ENCODE measurements around the gene FFAR4.

The FFAR4 gene

DNA sequence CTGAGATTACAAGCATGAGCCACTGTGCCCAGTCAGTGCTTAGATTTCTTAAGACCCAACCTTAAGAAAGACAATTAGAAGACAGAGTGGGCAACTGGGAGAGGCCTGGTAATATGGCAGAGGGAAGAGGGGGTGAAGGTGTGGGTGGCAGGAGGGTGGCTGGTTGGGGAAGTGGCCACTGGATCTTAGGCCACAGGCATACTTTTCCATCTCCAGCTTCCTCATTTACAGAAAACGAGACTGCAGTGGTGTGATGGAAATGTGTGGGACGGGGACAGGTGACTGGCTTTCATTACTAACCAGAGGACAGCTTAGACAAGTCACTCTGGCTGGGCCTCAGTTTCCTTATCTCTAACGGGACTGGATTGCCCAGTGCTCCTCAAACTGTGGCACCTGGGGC, 1.0 kb upstream of the FFAR4 start:
- H4K5ac ChIP-seq (ENCODE audit: low read length) = no peak overlapping the region
- H3K79me2 ChIP-seq (ENCODE audit: control insufficient read depth, insufficient read depth, low read length) = no peaks in the 10 kb centered on the region
- H2BK15ac ChIP-seq (replicated peaks; ENCODE audit: low read depth) = no peak overlapping the region
- H2BK5ac ChIP-seq (ENCODE audit: low read length) = no peak overlapping the region
- peaks cover 29% of the 10 kb centered on the region for H3K27me3 ChIP-seq (ENCODE audit: insufficient read depth, low read length, poor library complexity)
- no peak overlapping the region for H2BK120ac ChIP-seq (ENCODE audit: low read depth, low read length)
- no peaks in the 10 kb centered on the region for H3K79me1 ChIP-seq (ENCODE audit: low read length)
- DNase-seq = no peak
- no peak overlapping the region for H3K56ac ChIP-seq (ENCODE audit: low read length)
- H3K4me3 ChIP-seq (ENCODE audit: low read length) = no peak overlapping the region
- no peak overlapping the region for H3K23ac ChIP-seq (ENCODE audit: low read length)
- H2AK5ac ChIP-seq (ENCODE audit: low read length) = no peak overlapping the region
- no peak overlapping the region for H3K18ac ChIP-seq (ENCODE audit: low read length)
- H3K4ac ChIP-seq (ENCODE audit: low read depth, low read length) = no peak overlapping the region
- H3K4me1 ChIP-seq (ENCODE audit: control insufficient read depth, low read depth, low read length) = no peaks in the 10 kb centered on the region
- no peak overlapping the region for H3K9ac ChIP-seq (ENCODE audit: low read length)
- H3K27ac ChIP-seq (ENCODE audit: low read depth, low read length) = no peak overlapping the region
- H3K4me2 ChIP-seq (ENCODE audit: low read length) = no peak overlapping the region
- H3K36me3 ChIP-seq (ENCODE audit: control insufficient read depth, insufficient read depth, low read length) = no peaks in the 10 kb centered on the region
- no peak overlapping the region for H4K8ac ChIP-seq (ENCODE audit: low read depth, low read length)
- no CpG with 5 or more reads among the region's 3 CpGs for WGBS (ENCODE audit: extremely low coverage, insufficient coverage, low lambda C conversion rate)

DNA sequence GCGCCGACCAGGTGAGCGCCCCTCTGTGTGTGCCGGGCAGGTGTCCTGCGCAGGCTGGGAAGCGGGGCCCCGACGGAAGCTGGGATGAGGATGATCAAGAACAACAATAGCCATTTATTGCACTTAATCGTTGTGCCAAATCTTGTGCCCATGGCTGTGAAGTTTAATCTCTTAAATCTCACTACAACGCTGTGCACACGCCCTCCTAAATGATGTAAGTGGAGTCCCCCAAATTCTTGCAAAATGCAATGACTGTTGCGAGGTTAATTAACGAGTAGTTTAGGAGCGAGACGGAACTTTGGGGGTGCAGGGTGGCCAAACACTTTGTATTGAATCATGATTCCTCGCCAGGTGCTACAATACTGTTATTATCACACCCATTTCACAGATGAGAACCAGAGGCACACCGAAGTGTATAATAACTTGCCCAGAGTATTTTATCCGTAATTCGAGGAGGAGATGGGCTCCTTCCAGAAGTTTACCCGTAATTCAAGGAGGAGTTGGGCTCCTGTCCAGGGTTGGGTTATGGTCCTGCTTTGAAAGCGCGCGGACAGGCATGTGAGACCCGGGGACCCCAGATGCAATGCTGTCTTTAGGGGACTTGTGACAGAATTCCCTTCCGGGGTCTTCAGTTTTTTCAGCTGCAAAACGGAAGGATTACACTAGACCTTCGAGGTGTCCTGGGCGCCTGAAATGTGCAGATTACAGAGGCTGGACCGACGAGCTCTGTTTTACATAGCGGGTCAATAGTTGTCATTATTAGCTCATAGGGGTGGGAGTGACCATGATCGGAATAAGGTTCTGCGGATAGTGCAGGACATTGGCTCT, 1.0 kb downstream of the FFAR4 start:
- Histone ChIP-seq H3K4me2 (ENCODE audit: low read length) (no peak overlapping the region), H3K27ac (ENCODE audit: low read depth, low read length) (no peak overlapping the region), H3K4ac (ENCODE audit: low read depth, low read length) (no peak overlapping the region), H2BK5ac (ENCODE audit: low read length) (no peak overlapping the region), H3K56ac (ENCODE audit: low read length) (no peak overlapping the region), H3K4me3 (ENCODE audit: low read length) (no peak overlapping the region), H4K5ac (ENCODE audit: low read length) (no peak overlapping the region), H3K79me1 (ENCODE audit: low read length) (no peaks in the 10 kb centered on the region), H4K8ac (ENCODE audit: low read depth, low read length) (no peak overlapping the region), H2BK120ac (ENCODE audit: low read depth, low read length) (no peak overlapping the region), H3K9ac (ENCODE audit: low read length) (no peak overlapping the region), H3K79me2 (ENCODE audit: control insufficient read depth, insufficient read depth, low read length) (no peaks in the 10 kb centered on the region), H3K36me3 (ENCODE audit: control insufficient read depth, insufficient read depth, low read length) (no peaks in the 10 kb centered on the region), H3K18ac (ENCODE audit: low read length) (no peak overlapping the region), H2BK15ac (replicated peaks; ENCODE audit: low read depth) (no peak overlapping the region), H3K27me3 (ENCODE audit: insufficient read depth, low read length, poor library complexity) (peaks cover 29% of the 10 kb centered on the region), H2AK5ac (ENCODE audit: low read length) (no peak overlapping the region), H3K23ac (ENCODE audit: low read length) (no peak overlapping the region), H3K4me1 (ENCODE audit: control insufficient read depth, low read depth, low read length) (peaks cover 4% of the 10 kb centered on the region)
- no peak for DNase-seq
- no CpG with 5 or more reads among the region's 33 CpGs for WGBS (ENCODE audit: extremely low coverage, insufficient coverage, low lambda C conversion rate)

DNA sequence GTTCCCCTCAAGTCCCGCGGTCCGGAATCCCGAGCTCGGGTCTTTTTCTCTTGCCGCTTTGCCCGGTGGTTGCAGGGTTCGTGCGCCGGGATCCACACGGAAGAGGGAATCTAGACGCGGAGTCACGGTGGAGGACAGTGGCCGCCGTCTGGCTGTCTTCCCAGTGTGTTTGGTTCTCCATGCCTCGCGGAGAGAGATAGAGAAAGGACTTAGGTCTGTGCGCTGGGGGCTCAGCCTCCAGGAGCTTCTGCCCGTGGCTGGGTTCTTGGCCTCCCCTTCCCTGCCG, 1.6 kb downstream of the FFAR4 start:
- no CpG with 5 or more reads among the region's 21 CpGs for WGBS (ENCODE audit: extremely low coverage, insufficient coverage, low lambda C conversion rate)
- H2BK120ac ChIP-seq (ENCODE audit: low read depth, low read length) = no peak overlapping the region
- no peaks in the 10 kb centered on the region for H3K79me2 ChIP-seq (ENCODE audit: control insufficient read depth, insufficient read depth, low read length)
- no peak overlapping the region for H3K18ac ChIP-seq (ENCODE audit: low read length)
- H2BK15ac ChIP-seq (replicated peaks; ENCODE audit: low read depth) = no peak overlapping the region
- H2BK5ac ChIP-seq (ENCODE audit: low read length) = no peak overlapping the region
- no peak overlapping the region for H3K4me3 ChIP-seq (ENCODE audit: low read length)
- no peaks in the 10 kb centered on the region for H3K79me1 ChIP-seq (ENCODE audit: low read length)
- H3K4ac ChIP-seq (ENCODE audit: low read depth, low read length) = no peak overlapping the region
- no peaks in the 10 kb centered on the region for H3K36me3 ChIP-seq (ENCODE audit: control insufficient read depth, insufficient read depth, low read length)
- H4K8ac ChIP-seq (ENCODE audit: low read depth, low read length) = no peak overlapping the region
- no peak for DNase-seq
- H3K4me1 ChIP-seq (ENCODE audit: control insufficient read depth, low read depth, low read length) = peaks cover 5% of the 10 kb centered on the region
- peak overlapping the region; percentile 15 for H3K56ac ChIP-seq (ENCODE audit: low read length)
- H2AK5ac ChIP-seq (ENCODE audit: low read length) = no peak overlapping the region
- no peak overlapping the region for H3K23ac ChIP-seq (ENCODE audit: low read length)
- no peak overlapping the region for H3K4me2 ChIP-seq (ENCODE audit: low read length)
- peaks cover 29% of the 10 kb centered on the region for H3K27me3 ChIP-seq (ENCODE audit: insufficient read depth, low read length, poor library complexity)
- H3K27ac ChIP-seq (ENCODE audit: low read depth, low read length) = no peak overlapping the region
- no peak overlapping the region for H3K9ac ChIP-seq (ENCODE audit: low read length)
- no peak overlapping the region for H4K5ac ChIP-seq (ENCODE audit: low read length)

DNA sequence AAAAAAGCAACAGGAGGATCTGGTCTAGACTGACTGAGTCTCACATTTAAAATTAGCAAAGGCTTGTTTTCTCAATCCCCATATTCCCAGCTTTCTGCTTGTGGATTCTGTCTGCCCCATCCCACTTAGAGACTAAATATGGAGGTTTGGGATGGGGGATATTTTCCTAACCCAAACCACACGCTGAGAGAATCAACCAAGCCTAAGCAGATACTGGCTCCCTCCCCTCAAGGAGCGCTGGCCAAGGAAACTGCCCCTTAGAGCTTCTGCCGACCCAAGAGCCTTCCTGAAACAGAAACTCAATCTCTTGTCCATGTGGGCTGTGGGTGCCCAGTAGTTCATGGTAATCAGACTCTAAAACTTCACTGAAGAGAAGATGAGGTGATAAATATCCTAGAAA, 3.9 kb downstream of the FFAR4 start:
- peak; percentile 54 for DNase-seq
- Histone ChIP-seq H3K56ac (ENCODE audit: low read length) (no peak overlapping the region), H3K27me3 (ENCODE audit: insufficient read depth, low read length, poor library complexity) (peaks cover 29% of the 10 kb centered on the region), H3K79me2 (ENCODE audit: control insufficient read depth, insufficient read depth, low read length) (no peaks in the 10 kb centered on the region), H4K8ac (ENCODE audit: low read depth, low read length) (no peak overlapping the region), H2BK120ac (ENCODE audit: low read depth, low read length) (no peak overlapping the region), H3K79me1 (ENCODE audit: low read length) (no peaks in the 10 kb centered on the region), H2BK5ac (ENCODE audit: low read length) (no peak overlapping the region), H3K4me3 (ENCODE audit: low read length) (no peak overlapping the region), H3K18ac (ENCODE audit: low read length) (no peak overlapping the region), H2AK5ac (ENCODE audit: low read length) (no peak overlapping the region), H3K9ac (ENCODE audit: low read length) (no peak overlapping the region), H3K36me3 (ENCODE audit: control insufficient read depth, insufficient read depth, low read length) (no peaks in the 10 kb centered on the region), H3K4me1 (ENCODE audit: control insufficient read depth, low read depth, low read length) (peaks cover 10% of the 10 kb centered on the region), H3K4me2 (ENCODE audit: low read length) (no peak overlapping the region), H2BK15ac (replicated peaks; ENCODE audit: low read depth) (no peak overlapping the region), H3K23ac (ENCODE audit: low read length) (no peak overlapping the region), H3K4ac (ENCODE audit: low read depth, low read length) (no peak overlapping the region), H3K27ac (ENCODE audit: low read depth, low read length) (no peak overlapping the region), H4K5ac (ENCODE audit: low read length) (no peak overlapping the region)
- no CpG with 5 or more reads among the region's 3 CpGs for WGBS (ENCODE audit: extremely low coverage, insufficient coverage, low lambda C conversion rate)

- Histone ChIP-seq H3K27ac (ENCODE audit: low read depth, low read length) (no peak overlapping the region), H4K5ac (ENCODE audit: low read length) (no peak overlapping the region), H2BK120ac (ENCODE audit: low read depth, low read length) (no peak overlapping the region), H3K18ac (ENCODE audit: low read length) (no peak overlapping the region), H3K56ac (ENCODE audit: low read length) (no peak overlapping the region), H3K4ac (ENCODE audit: low read depth, low read length) (no peak overlapping the region), H2BK5ac (ENCODE audit: low read length) (no peak overlapping the region), H3K4me2 (ENCODE audit: low read length) (no peak overlapping the region), H3K79me2 (ENCODE audit: control insufficient read depth, insufficient read depth, low read length) (no peaks in the 10 kb centered on the region), H3K4me1 (ENCODE audit: control insufficient read depth, low read depth, low read length) (peaks cover 10% of the 10 kb centered on the region), H3K79me1 (ENCODE audit: low read length) (no peaks in the 10 kb centered on the region), H3K9ac (ENCODE audit: low read length) (no peak overlapping the region), H3K27me3 (ENCODE audit: insufficient read depth, low read length, poor library complexity) (peaks cover 15% of the 10 kb centered on the region), H3K36me3 (ENCODE audit: control insufficient read depth, insufficient read depth, low read length) (no peaks in the 10 kb centered on the region), H3K4me3 (ENCODE audit: low read length) (no peak overlapping the region), H2AK5ac (ENCODE audit: low read length) (no peak overlapping the region), H2BK15ac (replicated peaks; ENCODE audit: low read depth) (no peak overlapping the region), H3K23ac (ENCODE audit: low read length) (no peak overlapping the region), H4K8ac (ENCODE audit: low read depth, low read length) (no peak overlapping the region)
- WGBS (ENCODE audit: extremely low coverage, insufficient coverage, low lambda C conversion rate) = no CpG with 5 or more reads among the region's 2 CpGs
- DNase-seq = no peak
These were observed 6.1 kb downstream of the FFAR4 start for GRCh38 chr10:93572606-93573005.
